ENCODE measurements around the gene EIF4EBP2.

DNA sequence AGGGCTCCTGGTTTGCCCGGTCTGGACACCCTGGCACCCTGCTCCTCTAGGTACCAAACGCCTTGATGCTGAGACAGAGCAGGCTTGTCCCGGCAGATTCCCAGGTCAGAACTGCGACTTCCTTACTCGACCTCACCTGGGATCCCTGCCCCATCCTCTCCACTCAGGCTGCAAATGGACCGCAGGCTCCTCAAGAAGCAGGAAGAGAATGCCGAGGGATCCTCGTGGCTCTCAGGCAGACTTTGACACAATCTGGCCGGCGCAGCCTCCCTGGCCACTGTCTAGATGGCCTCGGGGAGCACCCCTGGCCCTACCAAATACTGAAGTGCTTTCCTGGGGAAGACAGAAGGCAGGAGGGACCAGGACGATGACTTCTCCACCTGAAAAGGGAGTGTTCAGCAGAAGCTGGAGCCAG, 38.0 kb downstream of the EIF4EBP2 start:
- TF ChIP-seq EZH2 (IDR thresholded peaks at IDR 0.05; ENCODE audit: insufficient read depth, poor library complexity, severe bottlenecking) = no peak
- TF ChIP-seq EZH2phosphoT487 (IDR thresholded peaks at IDR 0.05; ENCODE audit: insufficient read depth, low read depth) = no peak

All from GM23248 (cell line).